NCI-H446 (cell line): ENCODE results near the gene GGT5.
A peak's percentile ranks its signal among the peaks of the same experiment; 100 is the strongest.
"Not testable (repeated sequence)": the region's sequence is repeated elsewhere in the genome, so short reads cannot be mapped to it uniquely, and the experiment has no call there.

Experiments
- DNase-seq, 2 experiments: peaks; one replicate each; lab custom pipeline; 2025; lab: John Stamatoyannopoulos, UW

GGT5 gene

DNA sequence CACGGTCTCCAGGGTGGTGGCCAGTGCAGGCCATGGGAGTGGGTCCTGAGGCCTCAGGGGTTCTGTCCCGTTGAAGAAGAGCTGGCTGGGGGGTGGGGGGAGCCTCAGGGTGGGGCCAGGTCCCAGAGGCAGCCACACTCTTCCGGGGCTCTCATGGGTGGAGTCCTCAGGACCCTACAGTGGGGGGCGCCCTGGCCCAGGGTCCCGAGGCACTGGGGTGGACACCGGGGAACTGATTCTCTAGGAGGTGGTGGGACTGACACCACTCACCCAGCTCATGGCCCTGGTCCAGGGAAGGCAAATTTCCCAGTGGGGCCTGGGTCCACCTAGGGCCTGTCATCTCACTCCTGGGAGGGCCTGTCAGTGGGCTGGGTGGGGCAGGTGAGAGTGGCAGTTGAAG, 12.8 kb downstream of the GGT5 start:
- no peak for DNase-seq

DNA sequence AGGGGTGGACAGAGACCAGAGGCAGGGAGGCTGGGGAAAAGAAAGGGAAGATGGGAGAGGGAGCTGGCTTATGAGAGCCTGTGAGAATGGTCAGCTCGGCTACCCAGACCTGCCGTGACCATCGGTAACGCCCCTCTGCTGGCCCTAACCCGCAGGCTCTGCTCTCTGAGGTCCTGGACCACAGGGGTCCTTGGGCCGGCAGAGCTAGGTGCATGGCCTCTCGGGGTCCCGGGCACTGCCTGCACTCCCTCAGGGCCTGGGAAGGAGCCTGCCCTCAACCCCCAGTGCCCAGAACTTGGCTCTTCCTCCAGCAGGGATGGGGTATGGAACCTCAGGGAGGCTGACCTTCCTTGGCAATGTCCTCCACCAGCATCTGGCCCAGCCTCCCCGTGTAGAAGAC, 13.2 kb downstream of the GGT5 start:
- DNase-seq = no peak

DNA sequence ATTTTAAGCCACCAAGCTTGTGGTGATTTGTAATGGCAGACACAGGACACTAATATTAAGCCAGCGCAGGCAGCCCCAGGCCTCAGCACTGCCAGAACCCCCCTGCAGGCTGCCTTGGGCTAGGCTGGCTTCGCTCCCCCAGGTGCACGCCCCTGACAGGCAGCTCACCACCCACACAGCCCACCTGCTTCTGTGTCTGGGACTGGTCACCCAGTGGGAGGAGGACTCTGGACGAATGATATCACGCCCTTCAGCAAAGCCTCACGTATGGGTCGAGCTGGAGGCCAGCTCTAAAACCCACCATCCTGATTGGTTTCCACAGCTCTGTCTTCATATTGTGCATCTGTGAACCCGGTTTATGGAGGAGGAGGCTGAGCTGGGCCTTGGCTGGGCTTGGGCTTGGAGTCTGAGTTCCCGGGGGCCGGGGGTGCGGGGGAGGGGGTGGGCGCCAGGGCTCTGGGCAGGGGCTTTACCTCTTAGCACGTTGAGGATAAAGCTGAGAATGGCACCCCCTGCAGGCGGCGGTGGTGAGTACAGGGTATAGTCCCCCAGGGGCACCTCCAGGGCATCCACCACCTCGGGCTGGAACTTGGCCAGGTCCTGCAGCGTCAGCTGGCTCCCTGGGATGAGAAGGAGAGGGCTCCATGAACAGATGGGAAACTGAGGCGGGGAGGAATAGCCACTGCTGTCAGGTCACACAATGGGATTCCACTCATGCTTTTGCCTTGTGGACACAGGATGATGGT, 13.8 kb downstream of the GGT5 start:
- DNase-seq = peak in 1 of 2 experiments; percentile 22

DNA sequence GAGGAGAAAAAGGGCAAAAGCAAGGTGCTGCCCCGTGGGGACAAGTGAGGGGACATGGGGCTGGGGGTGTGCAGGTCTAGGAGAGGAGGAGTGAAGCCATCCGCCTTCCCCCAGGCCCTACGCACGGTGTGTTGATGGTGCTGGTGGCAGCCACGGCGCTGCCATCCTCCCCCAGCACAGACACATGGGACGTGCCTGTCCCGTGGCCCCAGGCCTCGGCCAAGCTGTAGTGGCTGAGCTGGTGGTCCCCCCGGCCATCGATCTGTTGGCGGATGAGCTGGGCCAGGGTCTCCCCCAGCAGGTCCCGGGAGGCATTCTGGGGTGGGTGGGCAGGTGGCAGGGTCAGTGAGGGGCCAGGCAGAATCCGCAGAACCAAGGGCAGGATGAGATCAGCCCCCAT, 18.9 kb downstream of the GGT5 start:
- DNase-seq = no peak

DNA sequence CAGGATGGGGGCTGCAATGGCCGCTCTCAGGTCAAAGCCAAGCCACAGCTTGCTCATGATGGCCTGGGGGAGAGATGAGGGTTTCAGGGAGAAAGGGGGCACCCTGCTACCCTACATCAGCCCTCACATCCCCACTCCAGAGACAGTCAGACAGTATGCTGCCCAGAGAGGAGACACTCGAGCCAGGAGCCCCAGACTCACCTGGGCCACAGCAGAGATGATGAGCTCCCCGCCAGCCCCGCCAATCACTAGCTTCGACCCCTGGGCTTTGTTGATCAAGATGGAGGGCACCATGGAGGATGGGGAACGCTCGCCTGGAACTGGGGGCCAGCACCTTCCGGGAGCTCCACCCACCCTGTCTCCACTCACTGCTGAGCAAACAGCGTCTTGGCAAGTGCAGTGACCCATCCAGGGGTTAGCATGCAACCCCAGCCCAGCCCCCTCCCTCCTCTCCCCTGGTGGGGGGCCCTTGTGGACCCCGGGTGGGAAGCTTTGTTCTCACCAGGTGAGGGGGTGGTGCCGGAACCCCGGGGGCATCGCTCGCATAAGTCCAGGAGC, 19.8 kb downstream of the GGT5 start:
- DNase-seq = no peak

DNA sequence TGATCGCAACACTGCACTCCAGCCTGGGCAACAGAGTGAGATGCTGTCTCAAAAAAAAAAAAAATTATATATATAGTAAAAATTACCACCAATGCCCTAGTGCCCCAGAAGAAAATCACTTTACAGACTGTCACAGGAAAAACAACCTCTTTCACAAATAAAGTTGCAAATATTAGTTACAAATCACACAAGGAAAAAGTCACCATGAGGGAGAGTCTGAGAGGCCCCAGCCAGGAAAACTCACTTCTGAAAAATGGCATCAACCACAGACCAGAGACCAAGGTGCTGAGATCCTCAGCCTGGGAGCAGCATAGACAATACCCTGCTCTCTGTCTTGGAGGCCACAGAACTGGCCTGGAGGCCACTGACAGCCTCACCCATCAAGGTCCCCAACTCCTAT, 20.4 kb downstream of the GGT5 start:
- DNase-seq = no peak

DNA sequence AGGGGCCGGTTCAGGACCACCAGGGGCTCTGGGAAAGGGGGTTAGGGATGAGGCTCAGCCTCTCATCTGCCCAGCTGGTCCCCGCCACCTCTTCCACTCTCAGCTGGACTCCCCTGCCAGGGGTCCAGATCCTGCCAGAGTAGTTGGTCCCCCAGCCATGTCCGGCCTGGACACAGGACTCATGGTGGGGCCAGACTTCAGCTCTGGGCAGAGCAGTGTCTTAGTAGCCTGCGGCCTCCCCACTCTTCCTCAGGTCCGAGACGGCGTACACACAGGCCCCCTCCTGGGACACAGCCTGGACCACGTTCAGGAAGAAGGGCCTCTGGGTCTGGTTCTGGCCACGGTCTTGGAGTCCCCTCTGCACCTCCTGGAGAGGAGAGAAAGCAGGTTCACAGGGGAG, 25.1 kb downstream of the GGT5 start:
- no peak for DNase-seq

DNA sequence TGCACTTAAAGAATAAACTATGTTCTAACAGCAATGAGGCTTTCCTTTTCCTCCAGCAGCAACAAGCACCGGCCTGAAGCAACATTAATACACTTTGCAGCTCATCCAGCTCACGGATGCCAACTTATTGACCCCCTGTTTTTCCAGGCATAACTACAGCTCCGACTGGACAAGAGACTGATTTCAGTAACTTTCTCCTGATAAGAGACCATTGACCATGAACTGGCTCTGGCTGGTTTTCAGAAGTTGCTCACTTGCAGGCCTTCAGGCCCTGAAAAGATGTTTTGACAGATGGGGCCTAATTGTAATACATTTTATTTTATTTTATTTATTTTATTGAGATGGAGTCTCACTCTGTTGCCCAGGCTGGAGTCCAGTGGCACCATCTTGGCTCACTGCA, 27.5 kb downstream of the GGT5 start:
- no peak for DNase-seq

DNA sequence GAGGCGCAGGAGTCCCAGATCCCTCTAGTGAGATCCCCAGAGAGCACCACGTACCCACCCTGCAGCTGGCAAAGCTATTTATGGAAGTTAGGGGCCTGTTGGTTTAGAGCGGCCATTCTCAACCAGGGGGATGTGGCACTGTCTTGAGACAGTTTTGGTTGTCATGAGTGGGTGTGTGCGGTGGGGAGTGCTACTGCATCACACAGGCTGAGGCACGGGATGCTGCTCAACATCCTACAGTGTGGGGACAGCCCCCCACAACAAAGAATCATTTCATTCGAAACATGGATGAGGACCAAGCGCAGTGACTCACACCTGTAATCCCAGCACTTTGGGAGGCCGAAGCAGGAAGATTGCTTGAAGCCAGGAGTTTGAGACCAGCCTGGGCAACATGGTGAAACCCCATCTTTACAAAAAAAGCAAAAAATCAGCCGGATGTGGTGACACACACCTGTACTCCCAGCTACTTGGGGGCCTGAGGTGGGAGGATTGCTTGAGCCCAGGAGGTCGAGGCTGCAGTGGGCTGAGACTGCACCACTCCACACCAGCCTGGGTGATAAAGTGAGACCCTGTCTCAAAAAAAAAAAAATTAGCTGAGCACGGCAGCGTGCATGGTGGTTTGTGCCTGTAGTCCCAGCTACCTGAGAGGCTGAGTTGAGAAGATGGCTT, 28.2 kb downstream of the GGT5 start:
- DNase-seq = no peak

DNA sequence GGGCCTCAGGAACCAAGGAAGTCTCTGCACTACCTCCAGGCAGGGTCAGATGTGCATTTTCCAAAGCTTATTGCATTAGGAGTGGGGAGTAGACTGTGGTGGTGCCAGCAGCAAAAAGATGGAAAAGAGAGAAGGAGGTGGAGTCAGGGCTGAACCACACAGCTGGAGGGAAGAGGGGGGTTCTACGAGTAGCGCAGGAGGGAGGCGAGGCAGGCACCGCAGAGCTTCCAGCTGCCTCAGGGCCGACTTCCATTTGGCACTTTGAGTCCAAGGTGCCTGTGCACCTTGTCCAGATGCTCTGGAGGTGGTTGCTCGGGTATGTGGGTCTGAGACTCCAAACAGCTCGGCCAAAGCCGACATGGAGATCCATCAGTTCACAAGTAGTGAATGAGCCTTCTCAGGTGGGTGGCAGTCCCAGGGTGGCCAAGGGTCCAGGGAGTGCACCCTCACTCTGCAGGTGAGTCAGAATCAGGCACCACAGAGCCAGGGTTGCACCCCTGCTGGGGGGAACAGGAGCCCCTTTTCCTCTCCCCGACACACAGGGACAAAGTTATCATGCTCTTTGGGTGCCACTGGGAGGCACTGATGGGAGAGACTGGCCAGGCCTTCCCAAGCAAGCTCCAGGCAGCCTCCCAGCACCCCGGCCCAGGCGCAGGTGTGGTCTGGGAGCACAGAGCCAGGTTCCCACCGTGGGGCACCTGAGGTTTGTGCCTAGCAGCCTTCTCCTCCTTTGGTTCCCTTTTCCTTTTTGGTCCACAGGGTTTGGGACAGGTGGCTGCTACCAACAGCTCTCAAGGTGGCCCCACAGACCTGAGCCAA, 30.2 kb downstream of the GGT5 start:
- no peak for DNase-seq

DNA sequence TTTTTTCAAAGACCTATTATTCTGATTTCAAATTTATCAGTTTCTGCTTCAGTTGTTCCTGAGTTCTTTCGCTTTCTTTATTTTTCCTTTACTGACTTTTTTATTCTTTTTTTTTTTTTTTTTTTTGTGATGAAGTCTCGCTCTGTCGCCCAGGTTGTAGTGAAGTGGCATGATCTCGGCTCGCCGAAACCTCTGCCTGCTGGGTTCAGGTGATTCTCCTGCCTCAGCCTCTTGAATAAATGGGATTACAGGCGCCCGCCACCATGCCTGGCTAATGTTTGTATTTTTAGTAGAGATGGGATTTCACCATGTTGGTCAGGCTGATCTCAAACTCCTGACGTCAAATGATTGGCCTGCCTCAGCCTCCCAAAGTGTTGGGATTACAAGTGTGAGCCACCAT, 31.8 kb downstream of the GGT5 start:
- DNase-seq = not testable (repeated sequence)

DNA sequence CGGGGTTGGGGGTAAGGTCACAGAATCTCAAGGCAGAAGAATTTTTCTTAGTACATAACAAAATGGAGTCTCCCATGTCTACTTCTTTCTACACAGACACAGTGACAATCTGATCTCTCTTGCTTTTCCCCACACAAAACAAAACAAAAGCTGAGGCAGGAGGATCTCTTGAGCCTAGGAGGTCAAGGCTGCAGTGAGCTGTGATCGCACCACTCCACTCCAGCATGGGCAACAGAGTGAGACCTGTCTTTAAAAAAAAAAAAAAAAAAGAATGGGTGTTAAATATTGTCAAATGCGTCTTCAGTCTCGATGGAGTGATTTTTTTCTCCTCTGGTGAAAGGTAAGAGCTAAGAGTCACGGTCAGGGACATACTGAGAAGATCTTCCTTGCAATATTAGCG, 33.2 kb downstream of the GGT5 start:
- DNase-seq = not testable (repeated sequence)

DNA sequence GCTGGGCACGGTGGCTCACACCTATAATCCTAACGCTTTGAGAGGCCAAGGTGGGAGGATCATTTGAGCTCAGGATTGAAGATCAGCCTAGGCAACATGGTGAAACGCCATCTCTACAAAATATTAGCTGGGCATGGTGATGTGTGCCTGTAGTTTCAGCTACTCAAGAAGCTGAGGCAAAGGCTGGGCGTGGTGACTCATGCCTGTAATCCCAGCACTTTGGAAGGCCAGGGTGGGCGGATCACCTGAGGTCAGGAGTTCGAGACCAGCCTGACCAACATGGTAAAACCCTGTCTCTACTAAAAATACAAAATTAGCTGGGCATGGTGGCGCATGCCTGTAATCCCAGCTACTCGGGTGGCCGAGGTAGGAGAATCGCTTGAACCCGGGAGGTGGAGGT, 34.5 kb downstream of the GGT5 start:
- not testable (repeated sequence) for DNase-seq

DNA sequence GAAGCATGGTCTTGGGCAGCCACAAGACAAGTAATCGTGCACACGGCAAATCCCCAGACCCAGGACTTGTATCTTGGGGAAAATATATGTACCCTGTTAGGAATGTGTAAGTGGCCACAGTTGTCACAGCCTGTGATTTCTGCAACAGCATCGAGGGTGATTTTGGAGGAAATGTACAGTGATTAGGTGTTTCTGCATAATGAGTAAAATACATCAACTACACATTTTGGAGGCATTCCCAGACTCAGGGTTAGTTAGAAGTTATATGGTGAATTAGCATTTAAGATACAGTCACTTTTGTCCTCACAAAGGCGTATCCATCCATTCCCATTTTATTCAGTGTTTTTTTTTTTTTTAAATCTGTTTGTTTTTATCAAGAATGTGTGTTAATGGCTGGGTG, 35.2 kb downstream of the GGT5 start:
- no peak for DNase-seq

DNA sequence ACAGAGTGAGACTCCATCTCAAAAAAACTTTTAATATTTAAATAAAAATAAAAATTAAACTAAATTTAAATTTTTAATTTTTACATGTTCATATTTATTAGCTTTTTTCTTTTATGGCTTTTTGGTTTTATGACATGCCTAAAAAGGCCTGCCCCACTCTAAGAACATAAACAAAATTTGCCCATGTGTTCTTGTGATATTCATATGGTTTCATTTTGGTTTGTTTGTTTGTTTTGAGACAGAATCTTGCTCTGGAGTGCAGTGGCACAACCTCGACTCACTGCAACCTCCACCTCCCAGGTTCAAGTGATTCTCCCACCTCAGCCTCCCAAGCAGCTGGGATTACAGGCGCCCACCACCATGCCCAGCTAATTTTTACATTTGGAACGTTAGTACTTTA, 35.9 kb downstream of the GGT5 start:
- no peak for DNase-seq

DNA sequence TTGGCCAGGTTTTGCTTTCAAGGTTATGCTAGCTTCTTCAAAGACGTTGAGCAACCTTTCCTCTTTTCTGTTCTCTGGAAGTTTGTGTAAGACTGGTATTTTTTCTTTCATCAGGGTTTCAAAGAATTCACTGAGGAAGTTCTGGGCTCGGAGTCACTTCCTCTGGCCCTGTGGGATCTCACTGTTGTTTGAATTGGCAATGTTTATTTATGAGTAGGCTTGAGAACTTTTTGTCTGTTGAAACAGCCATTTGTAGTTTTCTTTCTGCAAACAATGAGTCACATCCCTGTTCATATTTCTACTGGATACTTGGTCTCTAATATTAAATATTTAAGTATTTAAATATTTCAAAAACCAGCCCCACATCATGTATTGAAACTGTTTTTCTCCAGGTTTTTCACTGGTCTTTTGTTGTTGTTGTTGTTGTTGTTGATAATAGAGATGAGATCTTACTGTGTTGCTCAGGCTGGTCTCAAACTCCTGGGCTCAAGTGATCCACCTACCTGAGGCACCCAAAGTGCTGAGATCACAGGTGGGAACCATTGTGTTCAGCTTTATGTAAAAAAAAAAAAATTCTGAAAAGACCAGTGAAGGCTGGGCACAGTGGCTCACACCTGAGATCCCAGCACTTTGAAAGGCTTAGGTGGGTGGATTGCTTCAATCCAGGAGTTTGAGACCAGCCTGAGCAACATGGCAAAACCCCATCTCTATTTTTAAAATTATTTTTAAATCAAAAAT, 36.7 kb downstream of the GGT5 start:
- no peak for DNase-seq

DNA sequence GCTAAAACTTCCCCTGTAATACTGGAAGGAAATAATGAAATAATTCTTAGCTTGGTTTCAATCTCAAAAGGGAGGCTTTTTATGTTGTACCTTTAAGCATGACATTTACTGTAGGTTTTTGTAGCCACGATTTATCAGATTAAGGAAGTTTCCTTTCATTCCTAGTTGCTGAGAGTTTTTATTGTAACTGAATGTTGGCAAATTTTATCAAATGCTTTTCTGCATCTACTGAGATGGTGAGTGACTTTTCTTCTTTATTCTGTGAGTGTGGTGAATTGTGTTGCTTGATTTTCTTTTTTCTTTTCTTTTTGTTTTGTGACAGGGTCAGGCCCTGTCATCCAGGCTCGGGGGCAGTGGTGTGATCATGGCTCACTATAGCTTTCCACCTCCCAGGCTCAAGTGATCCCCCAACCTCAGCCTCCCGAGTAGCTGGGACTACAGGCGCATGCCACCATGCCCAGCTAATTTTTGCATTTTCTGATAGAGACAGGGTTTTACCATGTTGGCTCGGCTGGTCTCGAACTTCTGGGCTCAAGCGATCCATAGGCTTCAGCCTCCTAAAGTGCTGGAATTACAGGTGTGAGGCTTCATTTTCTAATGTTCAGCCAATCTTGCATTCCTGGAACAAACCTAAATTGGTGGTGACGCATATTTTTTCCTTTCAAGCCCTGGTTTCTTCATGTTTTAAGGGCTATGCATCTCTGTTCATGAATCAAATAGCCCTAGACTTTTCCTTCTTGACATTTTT, 37.4 kb downstream of the GGT5 start:
- DNase-seq = no peak

DNA sequence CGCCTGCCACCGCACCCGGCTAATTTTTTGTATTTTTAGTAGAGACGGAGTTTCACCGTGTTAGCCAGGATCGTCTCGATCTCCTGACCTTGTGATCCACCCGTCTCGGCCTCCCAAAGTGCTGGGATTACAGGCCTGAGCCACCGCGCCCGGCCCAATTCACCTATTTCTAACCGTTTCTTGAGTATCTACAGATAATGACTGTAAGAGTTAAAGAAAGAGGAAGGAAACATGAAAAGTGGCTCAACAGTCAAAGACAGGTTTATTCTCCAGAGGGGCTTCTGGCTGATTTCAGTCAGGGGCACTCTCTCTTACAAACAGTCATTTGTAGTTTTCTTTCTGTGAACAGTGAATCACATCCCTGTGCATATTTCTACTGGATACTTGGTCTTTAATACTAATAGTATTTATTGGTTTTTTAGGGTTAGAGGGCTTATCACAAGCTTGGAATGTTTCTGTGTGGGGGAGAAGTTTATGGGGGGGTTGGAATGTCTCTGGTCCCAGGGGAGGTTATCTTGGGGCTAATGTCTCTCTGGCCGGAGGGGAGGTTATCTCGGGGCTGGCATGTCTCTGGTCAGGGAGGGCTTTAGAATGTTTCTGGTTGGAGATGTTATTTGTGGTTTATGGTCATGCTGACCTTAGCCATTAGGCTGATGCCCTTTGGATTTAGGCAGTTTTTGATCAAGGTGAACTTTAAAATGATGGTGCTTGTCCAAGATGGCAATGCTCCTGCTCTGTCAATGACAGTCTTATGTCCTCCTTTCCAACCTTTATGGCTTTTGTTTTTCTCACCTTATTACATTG, 38.2 kb downstream of the GGT5 start:
- not testable (repeated sequence) for DNase-seq

DNA sequence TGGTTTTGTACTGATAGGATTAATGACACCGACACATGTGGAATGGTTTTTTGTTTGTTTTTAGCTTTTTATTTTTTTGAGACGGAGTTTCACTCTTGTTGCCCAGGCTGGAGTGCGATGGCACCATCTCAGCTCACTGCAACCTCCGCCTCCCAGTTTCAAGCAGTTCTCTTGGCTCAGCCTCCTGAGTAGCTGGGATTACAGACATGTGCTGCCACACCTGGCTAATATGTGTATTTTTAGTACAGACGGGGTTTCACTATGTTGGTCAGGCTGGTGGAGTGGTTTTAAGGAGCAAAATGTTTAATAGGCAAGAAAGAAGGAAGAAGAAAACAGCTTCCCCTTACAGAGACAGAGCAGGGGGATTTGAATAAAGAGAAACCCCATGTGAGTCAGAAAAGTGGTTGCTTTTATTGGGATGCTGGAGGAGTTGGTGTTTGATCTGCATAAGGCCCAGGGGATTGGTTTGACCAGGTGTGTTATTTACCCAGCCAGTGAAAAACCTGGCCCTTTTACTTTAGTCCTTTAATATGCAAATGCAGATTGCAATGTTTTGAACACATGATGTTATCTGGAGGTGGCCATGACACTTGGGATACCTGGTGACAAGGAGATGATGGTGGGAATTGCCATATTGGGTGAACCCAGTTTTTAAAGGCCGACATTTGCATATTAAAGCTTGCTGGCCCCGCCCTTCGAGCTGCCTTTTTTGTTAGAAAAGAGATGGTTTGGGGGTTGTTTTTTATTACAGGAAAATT, 39.3 kb downstream of the GGT5 start:
- DNase-seq = no peak

DNA sequence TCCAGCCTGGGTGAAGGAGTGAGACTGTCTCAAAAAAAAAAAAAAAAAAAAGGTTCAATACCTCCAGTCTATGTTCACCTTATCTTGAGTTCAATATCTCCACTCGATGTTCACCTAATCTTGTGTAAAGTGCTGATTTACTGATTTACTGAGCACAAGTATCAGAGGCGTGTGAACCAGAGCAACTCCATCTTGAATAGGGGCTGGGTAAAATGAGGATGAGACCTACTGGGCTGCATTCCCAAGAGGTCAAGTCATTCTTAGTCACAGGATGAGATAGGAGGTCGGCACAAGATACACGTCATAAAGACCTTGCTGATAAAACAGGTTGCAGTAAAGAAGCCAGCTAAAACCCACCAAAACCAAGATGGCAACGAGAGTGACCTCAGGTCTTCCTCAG, 41.0 kb downstream of the GGT5 start:
- not testable (repeated sequence) for DNase-seq
